ENCODE results near the gene ST6GALNAC5.
"Not testable (repeated sequence)": the region's sequence is repeated elsewhere in the genome, so short reads cannot be mapped to it uniquely, and the experiment has no call there.

ST6GALNAC5 gene

DNA sequence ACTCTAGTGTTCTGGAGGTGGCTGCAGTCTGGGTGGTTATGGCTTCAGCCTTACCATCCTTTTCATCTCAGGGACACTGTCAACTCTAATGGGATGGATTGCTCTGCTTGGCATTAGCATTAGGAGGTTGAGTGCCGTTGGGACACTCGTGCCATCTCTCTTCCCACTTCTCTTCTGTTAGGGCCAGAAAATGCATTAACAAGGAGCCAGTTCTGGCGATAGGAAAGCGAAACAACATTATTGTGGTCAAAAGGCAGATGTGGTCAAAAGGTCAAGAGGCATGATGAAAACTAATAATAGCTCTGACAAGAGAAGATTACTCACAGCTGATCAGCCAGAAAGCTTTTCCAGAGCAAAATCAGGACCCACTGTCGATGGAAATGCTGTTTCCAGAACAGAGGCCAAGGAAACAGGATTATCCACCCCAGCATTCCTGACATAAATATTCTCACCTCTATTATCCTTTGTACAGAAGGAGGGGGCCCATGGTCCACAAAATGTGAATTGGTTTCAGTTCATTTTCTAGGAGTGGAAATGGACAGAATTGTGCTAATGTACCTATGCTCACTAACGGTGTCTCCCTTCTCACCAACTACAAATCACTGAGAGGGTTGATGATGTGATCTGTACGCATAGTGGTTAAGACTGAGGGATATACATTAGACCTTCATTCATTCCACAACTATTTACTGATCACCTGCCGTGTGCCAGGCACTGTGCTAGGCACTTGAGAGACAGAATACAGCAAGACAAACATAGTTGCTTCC, 72.0 kb downstream of the ST6GALNAC5 start:
- no peak for DNase-seq (ENCODE audit: low read depth)

- no peak for DNase-seq (ENCODE audit: low read depth)
Observed at GRCh38 chr1:76939817-76940216, 72.5 kb downstream of the ST6GALNAC5 start.

- no peak for DNase-seq (ENCODE audit: low read depth)
Observed at GRCh38 chr1:76940571-76941335, 73.5 kb downstream of the ST6GALNAC5 start.

DNA sequence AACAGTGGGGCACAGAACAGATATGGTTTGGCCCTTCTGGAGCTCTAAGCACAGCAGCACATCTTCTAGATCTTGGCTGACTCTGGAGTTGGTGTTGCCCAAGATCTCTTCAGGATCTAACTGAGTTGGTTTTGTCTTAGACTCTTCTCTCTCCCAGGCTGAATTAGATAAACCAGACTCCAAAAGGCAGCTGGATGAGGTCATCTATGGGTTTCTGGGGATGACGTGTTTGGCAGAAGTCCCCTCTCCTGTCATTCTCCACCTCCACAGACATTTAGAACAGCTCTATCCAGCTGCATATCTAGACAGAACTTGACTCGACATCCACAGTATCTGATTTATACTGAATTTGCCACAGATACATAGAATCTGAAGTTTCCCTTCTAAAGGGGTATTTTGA, 75.3 kb downstream of the ST6GALNAC5 start:
- no peak for DNase-seq (ENCODE audit: low read depth)

- no peak for DNase-seq (ENCODE audit: low read depth)
Observed at GRCh38 chr1:76944942-76945341, 77.7 kb downstream of the ST6GALNAC5 start.

- DNase-seq (ENCODE audit: low read depth), result no peak
Observed at GRCh38 chr1:76948846-76949245, 81.6 kb downstream of the ST6GALNAC5 start.

GRCh38 chr1:76949503-76949902, 82.2 kb downstream of the ST6GALNAC5 start:
- DNase-seq (ENCODE audit: low read depth), result no peak

- DNase-seq (ENCODE audit: low read depth), result no peak
Observed at GRCh38 chr1:76950306-76950705, 83.0 kb downstream of the ST6GALNAC5 start.

DNA sequence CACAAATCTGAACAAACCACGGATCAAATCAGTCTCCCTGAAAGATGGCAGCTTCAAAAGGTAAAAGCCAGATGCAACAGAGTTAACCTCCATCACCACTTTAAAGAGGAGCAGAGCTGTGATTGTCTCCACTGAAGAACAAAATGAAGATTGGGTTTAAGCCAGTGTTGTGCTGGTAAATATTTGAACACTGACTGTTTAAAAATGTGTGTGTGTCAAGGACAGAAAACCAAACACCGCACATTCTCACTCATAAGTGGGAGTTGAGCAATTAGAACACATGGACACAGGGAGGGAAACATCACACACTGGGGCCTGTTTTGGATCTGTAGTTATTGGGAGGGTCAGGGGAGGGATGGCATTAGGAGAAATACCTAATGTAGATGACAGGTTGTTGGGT, 83.9 kb downstream of the ST6GALNAC5 start:
- no peak for DNase-seq (ENCODE audit: low read depth)

- DNase-seq (ENCODE audit: low read depth), result no peak
Observed at GRCh38 chr1:76955652-76956051, 88.4 kb downstream of the ST6GALNAC5 start.

DNA sequence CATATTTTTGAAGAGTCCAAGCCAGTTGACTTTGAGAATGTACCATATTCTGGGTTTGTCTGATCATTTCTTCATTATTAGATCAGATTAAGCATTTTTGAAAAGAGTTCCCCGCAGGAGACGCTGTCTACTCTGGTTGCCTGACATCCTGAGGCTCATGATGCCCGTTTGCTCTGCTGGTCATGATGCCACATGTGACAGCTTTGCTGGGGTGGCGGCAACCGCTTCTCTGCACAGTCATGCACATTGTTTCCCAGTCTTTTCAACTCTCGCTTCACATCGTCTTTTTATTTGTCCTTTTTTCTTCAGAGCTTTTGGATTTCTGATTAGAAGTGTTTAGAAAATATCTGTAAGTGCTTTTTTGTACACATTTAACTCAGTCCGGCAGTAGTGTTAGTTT, 90.7 kb downstream of the ST6GALNAC5 start:
- no peak for DNase-seq (ENCODE audit: low read depth)

- DNase-seq (ENCODE audit: low read depth), result no peak
Observed at GRCh38 chr1:76958828-76959227, 91.5 kb downstream of the ST6GALNAC5 start.

DNA sequence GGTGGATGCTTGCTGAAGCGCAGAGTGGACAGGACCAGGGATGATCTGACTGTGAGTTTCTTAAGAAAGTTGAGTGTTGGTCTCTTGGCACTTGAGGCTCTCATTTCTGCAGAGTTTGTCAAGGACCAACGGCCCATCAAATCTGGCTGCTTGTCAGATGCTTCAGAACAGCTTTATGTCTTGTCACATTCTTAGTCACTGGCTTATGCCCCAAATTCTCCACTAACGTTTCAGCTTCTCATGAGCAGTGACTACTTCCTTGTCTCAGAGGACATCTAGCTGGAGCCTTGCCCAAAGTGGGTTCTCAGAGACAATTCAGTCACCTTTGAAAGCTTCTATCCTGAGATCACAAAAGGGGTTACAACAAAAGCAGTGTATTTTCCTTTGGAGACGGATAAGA, 92.3 kb downstream of the ST6GALNAC5 start:
- DNase-seq (ENCODE audit: low read depth), result no peak

- no peak for DNase-seq (ENCODE audit: low read depth)
Observed at GRCh38 chr1:76961181-76961819, 94.0 kb downstream of the ST6GALNAC5 start.

- no peak for DNase-seq (ENCODE audit: low read depth)
Observed at GRCh38 chr1:76961820-76962207, 94.5 kb downstream of the ST6GALNAC5 start.

DNA sequence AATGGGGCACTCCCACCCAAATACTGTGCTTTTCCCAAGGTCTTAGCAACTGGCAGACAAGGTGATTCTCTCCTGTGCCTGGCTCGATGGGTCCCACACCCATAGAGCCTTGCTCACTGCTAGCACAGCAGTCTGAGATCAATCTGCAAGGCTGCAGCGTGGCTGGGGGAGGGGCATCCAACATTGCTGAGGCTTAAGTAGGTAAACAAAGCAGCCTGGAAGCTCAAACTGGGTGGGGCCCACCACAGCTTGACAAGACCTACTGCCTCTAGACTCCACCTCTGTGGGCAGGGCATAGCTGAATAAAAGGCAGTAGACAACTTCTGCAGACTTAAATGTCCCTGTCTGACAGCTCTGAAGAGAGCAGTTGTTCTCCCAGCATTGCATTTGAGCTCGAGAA, 114.0 kb downstream of the ST6GALNAC5 start:
- DNase-seq (ENCODE audit: low read depth), result not testable (repeated sequence)

GRCh38 chr1:76989976-76990375, 122.7 kb downstream of the ST6GALNAC5 start:
- no peak for DNase-seq (ENCODE audit: low read depth)

GRCh38 chr1:76993036-76993435, 125.8 kb downstream of the ST6GALNAC5 start:
- no peak for DNase-seq (ENCODE audit: low read depth)

DNA sequence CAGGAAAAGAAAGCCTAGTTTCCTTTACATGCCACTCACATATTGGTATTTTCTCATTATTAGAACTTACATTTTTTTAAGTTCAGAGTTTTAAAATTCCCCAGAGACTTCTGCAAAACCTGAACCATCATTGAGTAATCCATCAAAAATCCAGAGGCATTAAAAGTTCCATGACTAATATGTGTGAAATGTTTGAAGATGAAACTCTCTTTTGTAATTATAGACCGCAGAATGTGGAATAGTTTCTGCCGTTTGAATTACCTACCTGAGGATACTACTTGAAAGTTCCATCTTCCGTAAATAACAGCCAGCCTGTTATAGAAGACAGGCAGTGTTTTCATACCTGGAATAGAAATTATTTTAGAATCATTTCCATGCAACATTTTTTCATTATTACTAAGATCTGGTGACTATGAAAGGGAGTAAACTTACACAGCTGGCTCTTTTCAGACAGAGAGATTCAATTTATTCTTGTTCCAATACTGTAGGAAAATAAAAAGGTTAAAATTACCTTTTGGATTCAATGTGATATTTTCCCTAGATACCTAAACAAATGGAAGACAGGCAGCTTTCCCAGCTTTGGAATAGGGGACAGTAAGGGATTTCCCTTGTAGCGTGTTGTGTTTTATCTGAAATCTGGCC, 131.4 kb downstream of the ST6GALNAC5 start:
- no peak for DNase-seq (ENCODE audit: low read depth)

DNA sequence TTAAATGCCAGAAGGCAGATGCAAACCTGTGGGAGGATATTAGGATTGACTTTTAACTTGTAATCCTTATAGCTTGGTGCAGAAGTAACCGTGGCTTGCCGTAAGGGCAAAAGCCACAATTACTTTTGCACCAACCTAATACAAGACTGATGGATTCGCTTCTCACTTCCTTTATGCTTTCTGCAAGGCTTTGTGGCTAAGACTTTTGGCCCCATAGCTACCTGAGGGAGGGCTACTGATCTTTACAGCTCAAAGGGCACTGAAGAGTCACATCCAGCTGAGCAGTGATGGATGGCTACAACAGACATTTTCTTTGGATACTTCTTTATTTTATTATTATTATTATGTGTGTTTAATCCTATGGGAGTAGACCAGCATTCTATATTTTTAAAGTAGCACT, 140.4 kb downstream of the ST6GALNAC5 start:
- DNase-seq (ENCODE audit: low read depth), result no peak

DNA sequence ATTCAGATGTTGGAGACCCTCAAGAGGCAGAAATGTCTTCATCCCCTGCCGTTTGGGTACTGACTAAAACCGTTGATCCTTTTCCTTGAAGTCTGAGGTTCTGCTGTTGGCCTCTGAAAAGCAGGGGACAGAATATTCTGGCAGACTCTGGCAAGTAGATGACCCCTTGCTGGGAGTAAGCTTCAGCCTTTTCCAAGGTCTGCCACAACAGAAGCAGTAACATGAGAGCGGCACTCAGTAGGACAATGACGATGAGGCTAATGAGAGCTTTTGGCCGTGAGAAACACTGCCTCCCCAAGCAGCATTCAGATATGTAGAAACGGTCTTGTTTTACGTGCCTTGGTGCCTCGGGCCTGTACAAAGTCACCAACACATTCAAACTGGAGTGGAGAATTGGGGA, 143.7 kb downstream of the ST6GALNAC5 start:
- no peak for DNase-seq (ENCODE audit: low read depth)

DNA sequence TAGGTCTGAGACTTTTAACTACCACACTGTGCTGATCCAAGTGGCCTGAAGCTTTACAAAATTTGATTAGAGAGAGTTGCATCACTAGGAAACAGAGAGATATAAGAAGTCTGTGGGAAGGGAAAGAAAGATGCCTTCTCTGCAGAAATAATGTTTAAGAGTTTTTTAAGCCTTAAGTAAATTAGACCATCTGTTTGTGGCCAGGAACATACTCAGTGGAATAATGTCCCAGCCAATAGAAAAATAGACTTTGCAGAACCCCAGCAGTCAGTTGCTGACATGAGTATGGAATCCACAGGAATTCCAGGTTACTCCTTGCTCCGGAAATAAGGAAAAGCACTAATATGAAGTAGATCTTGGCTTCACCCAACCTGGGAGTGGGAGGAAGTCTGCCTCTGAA, 144.8 kb downstream of the ST6GALNAC5 start:
- no peak for DNase-seq (ENCODE audit: low read depth)

Measured in stimulated activated CD8-positive, alpha-beta memory T cell treated with anti-CD3 and anti-CD28 coated beads, Interleukin-12 subunit alpha, Interleukin-12 subunit beta, amount 100 ng/mL, for 1 hour (primary cell).